D341Med (cell line): ENCODE results near the gene NXT2.
"Not testable (repeated sequence)": the region's sequence is repeated elsewhere in the genome, so short reads cannot be mapped to it uniquely, and the experiment has no call there.

Experiments used
- DNase-seq: peaks from one replicate; pipeline ENCODE4 v3.0.0; 2012; ENCODE audit warnings: low spot score

The NXT2 gene

GRCh38 chrX:109536439-109537323, at the start of gene NXT2:
NXT2 (plus strand) TSS chrX:109536844; CDS start chrX:109537007, 163 bp downstream.
- DNase-seq, result peak; percentile 94

GRCh38 chrX:109487640-109488039, 49.0 kb upstream of the NXT2 start:
- DNase-seq, result no peak

- DNase-seq, result no peak
Observed at GRCh38 chrX:109489174-109489573, 47.5 kb upstream of the NXT2 start.

- DNase-seq, result no peak
Observed at GRCh38 chrX:109498434-109498833, 38.2 kb upstream of the NXT2 start.

GRCh38 chrX:109501176-109501575, 35.5 kb upstream of the NXT2 start:
- DNase-seq, result no peak

- no peak for DNase-seq
Observed at GRCh38 chrX:109508915-109509314, 27.7 kb upstream of the NXT2 start.

GRCh38 chrX:109511113-109511512, 25.5 kb upstream of the NXT2 start:
- no peak for DNase-seq

- DNase-seq, result no peak
Observed at GRCh38 chrX:109519001-109519400, 17.6 kb upstream of the NXT2 start.

- DNase-seq, result no peak
Observed at GRCh38 chrX:109533005-109533404, 3.6 kb upstream of the NXT2 start.

- no peak for DNase-seq
Observed at GRCh38 chrX:109533631-109534030, 3.0 kb upstream of the NXT2 start.

GRCh38 chrX:109534933-109535332, 1.7 kb upstream of the NXT2 start:
- no peak for DNase-seq

GRCh38 chrX:109535578-109535977, 1.1 kb upstream of the NXT2 start:
- no peak for DNase-seq

- no peak for DNase-seq
Observed at GRCh38 chrX:109537324-109537665, 651 bp downstream of the NXT2 start.

- not testable (repeated sequence) for DNase-seq
Observed at GRCh38 chrX:109539007-109539406, 2.4 kb downstream of the NXT2 start.

- DNase-seq, result no peak
Observed at GRCh38 chrX:109553862-109554261, 17.2 kb downstream of the NXT2 start.

- not testable (repeated sequence) for DNase-seq
Observed at GRCh38 chrX:109576083-109576482, 39.4 kb downstream of the NXT2 start.

- no peak for DNase-seq
Observed at GRCh38 chrX:109577055-109577454, 40.4 kb downstream of the NXT2 start.

- DNase-seq, result no peak
Observed at GRCh38 chrX:109578916-109579315, 42.3 kb downstream of the NXT2 start.

GRCh38 chrX:109585488-109585887, 48.8 kb downstream of the NXT2 start:
- no peak for DNase-seq

- no peak for DNase-seq
Observed at GRCh38 chrX:109590176-109590575, 53.5 kb downstream of the NXT2 start.
